Panc1 (cell line): Measurements from ENCODE around the gene SLC25A43.

Source experiments
- REST ChIP-seq, 2 experiments: IDR thresholded peaks; 2 replicates each; pipeline ENCODE4 v1.6.1; 2011 to 2012; ENCODE audit warnings: low read depth in 2 of 2, control low read depth in 1 of 2, low read length in 1 of 2, mild to moderate bottlenecking in 1 of 2, moderate library complexity in 1 of 2; ENCODE audit not compliant: insufficient read depth in 1 of 2
- SIN3A ChIP-seq: IDR thresholded peaks from 2 replicates; pipeline ENCODE4 v1.6.1; 2012; ENCODE audit warnings: low read depth, mild to moderate bottlenecking, low read length, moderate library complexity, borderline replicate concordance; ENCODE audit not compliant: insufficient read depth
- TF ChIP-seq, protein P1 (sequence below): fragments of 450-650 bp; IDR thresholded peaks from 2 replicates; pipeline ENCODE4 v1.5.1; 2017; ENCODE audit warnings: mild to moderate bottlenecking

GRCh38 chrX:119398974-119399771 lies at the start of gene SLC25A43:
- TF ChIP-seq, protein P1, sequence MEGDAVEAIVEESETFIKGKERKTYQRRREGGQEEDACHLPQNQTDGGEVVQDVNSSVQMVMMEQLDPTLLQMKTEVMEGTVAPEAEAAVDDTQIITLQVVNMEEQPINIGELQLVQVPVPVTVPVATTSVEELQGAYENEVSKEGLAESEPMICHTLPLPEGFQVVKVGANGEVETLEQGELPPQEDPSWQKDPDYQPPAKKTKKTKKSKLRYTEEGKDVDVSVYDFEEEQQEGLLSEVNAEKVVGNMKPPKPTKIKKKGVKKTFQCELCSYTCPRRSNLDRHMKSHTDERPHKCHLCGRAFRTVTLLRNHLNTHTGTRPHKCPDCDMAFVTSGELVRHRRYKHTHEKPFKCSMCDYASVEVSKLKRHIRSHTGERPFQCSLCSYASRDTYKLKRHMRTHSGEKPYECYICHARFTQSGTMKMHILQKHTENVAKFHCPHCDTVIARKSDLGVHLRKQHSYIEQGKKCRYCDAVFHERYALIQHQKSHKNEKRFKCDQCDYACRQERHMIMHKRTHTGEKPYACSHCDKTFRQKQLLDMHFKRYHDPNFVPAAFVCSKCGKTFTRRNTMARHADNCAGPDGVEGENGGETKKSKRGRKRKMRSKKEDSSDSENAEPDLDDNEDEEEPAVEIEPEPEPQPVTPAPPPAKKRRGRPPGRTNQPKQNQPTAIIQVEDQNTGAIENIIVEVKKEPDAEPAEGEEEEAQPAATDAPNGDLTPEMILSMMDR = no peak
- TF ChIP-seq SIN3A (no peak; the same call in 1 of the 2 replicates), REST (IDR thresholded peaks at IDR 0.05; ENCODE audit: insufficient read depth in 1 of 2, low read depth in 2 of 2, low read length in 1 of 2) (no peak)
